Fibroblast of pulmonary artery (primary cell): ENCODE data around the gene AOPEP.

ENCODE experiments used
- DNase-seq: peaks from one replicate; pipeline ENCODE4 v3.0.0-alpha.2; 2010; ENCODE audit warnings: low read depth
- H3K4me3 ChIP-seq: replicated peaks from 2 replicates; pipeline ENCODE4 v1.5.1; 2011; ENCODE audit warnings: low read depth, mild to moderate bottlenecking, control low read depth, low read length, moderate library complexity
- CTCF ChIP-seq: IDR thresholded peaks from 2 replicates; pipeline ENCODE4 v1.5.1; 2011; ENCODE audit warnings: mild to moderate bottlenecking, control low read depth, low read length, inconsistent platforms; ENCODE audit errors: missing control alignments

Gene AOPEP

GRCh38 chr9:94770334-94770733 is 43.8 kb downstream of the AOPEP start:
- no peak for DNase-seq
- no peak overlapping the region for H3K4me3 ChIP-seq
- TF ChIP-seq CTCF = no peak

GRCh38 chr9:94771096-94771495 is 44.6 kb downstream of the AOPEP start:
- no peak for DNase-seq
- no peak overlapping the region for H3K4me3 ChIP-seq
- TF ChIP-seq CTCF = no peak

- no peak overlapping the region for H3K4me3 ChIP-seq
- DNase-seq = no peak
- TF ChIP-seq CTCF = no peak
These were observed 45.6 kb downstream of the AOPEP start for GRCh38 chr9:94772144-94772543.

- no peak for TF ChIP-seq CTCF
- H3K4me3 ChIP-seq = no peak overlapping the region
- no peak for DNase-seq
These were observed 46.3 kb downstream of the AOPEP start for GRCh38 chr9:94772639-94773303.

- no peak for DNase-seq
- H3K4me3 ChIP-seq = no peak overlapping the region
- TF ChIP-seq CTCF = no peak
These were observed 47.2 kb downstream of the AOPEP start for GRCh38 chr9:94773655-94774054.

- no peak for TF ChIP-seq CTCF
- no peak for DNase-seq
- no peak overlapping the region for H3K4me3 ChIP-seq
These were observed 51.5 kb downstream of the AOPEP start for GRCh38 chr9:94778013-94778412.

GRCh38 chr9:94779031-94779430 is 52.5 kb downstream of the AOPEP start:
- no peak for DNase-seq
- no peak overlapping the region for H3K4me3 ChIP-seq
- no peak for TF ChIP-seq CTCF
